ENCODE measurements around the gene CFL2.

Gene CFL2

DNA sequence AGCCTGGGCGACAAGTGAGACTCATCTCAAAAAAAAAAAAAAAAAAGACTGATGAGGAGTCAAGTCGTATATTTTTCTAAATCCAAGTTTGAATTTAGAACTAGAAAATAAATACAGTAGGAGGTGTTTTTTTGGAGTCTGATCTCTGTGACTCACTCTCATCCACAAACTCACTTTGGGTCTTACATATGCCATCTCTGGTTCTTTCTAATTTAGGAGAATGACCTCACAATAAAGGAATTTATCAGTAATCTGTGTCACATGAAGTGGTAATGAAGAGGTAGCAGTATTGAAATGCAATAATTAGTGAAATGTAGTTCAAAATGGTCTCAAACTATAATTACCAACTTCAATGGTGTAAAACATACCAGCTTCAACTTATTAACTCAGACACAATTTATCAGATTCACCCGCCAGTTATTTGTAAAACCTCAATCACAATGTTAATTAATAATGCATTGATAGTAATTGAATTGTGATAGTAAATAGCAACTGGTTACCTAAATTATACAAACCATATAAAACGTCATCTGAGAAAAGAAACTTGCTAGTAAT, 4.4 kb upstream of the CFL2 start:
- Histone ChIP-seq H3K9me3 (ENCODE audit: control insufficient read depth, low read length) (no peaks in the 10 kb centered on the region), H3K79me2 (no peaks in the 10 kb centered on the region), H3K4me1 (peaks cover 3% of the 10 kb centered on the region), H3K9ac (no peak overlapping the region), H2AFZ (no peak overlapping the region), H3K27me3 (ENCODE audit: control insufficient read depth, insufficient read depth, low read length) (no peaks in the 10 kb centered on the region), H3K36me3 (ENCODE audit: control insufficient read depth, insufficient read depth, low read length) (no peaks in the 10 kb centered on the region), H3K4me2 (ENCODE audit: low read length) (no peak overlapping the region), H3K27ac (no peak overlapping the region), H3K4me3 (ENCODE audit: low read depth, low read length) (no peak overlapping the region)
- TF ChIP-seq, protein P1, sequence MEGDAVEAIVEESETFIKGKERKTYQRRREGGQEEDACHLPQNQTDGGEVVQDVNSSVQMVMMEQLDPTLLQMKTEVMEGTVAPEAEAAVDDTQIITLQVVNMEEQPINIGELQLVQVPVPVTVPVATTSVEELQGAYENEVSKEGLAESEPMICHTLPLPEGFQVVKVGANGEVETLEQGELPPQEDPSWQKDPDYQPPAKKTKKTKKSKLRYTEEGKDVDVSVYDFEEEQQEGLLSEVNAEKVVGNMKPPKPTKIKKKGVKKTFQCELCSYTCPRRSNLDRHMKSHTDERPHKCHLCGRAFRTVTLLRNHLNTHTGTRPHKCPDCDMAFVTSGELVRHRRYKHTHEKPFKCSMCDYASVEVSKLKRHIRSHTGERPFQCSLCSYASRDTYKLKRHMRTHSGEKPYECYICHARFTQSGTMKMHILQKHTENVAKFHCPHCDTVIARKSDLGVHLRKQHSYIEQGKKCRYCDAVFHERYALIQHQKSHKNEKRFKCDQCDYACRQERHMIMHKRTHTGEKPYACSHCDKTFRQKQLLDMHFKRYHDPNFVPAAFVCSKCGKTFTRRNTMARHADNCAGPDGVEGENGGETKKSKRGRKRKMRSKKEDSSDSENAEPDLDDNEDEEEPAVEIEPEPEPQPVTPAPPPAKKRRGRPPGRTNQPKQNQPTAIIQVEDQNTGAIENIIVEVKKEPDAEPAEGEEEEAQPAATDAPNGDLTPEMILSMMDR (IDR thresholded peaks at IDR 0.05): no peak

DNA sequence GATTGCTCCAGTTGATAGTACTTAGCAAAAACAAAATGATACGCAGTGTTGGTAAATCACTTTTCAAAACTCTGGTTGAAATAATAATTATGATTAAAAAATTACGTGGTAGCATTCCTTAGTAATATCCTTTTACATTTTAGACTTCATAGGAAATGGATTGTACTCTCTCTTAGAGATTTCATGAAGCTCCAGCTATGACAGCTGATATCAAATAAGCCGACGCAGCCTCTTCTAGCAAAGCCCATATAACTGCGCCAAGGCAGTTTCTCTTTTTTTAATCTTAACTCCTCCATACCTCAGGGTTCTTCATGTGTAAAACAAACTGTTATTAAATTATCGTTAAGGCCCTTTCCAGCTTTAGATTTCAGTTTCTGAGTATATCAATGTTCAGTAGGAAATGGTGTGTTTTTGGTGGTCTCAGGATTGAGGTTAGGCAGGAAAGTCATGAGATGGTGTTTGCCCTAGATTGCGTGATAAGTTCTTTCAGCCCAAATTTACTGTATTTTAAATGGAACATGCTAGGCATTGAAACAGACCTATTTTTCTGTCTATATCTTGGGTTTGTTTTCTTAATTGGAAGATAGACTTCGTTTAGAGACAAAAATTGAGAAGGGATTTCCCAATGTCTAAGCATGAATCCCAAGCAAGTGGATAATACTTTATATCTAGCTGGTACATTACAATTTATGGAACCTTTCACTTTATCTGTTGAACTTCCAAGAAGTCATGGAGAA, 902 bp upstream of the CFL2 start:
- no peaks in the 10 kb centered on the region for H3K79me2 ChIP-seq
- H3K27ac ChIP-seq: peak overlapping the region; percentile 80
- no peaks in the 10 kb centered on the region for H3K27me3 ChIP-seq (ENCODE audit: control insufficient read depth, insufficient read depth, low read length)
- H2AFZ ChIP-seq: peak overlapping the region; percentile 99
- H3K9ac ChIP-seq: peak overlapping the region; percentile 23
- H3K4me3 ChIP-seq (ENCODE audit: low read depth, low read length): peak overlapping the region; percentile 83
- no peaks in the 10 kb centered on the region for H3K9me3 ChIP-seq (ENCODE audit: control insufficient read depth, low read length)
- peak overlapping the region; percentile 64 for H3K4me2 ChIP-seq (ENCODE audit: low read length)
- no peaks in the 10 kb centered on the region for H3K36me3 ChIP-seq (ENCODE audit: control insufficient read depth, insufficient read depth, low read length)
- peaks cover 12% of the 10 kb centered on the region for H3K4me1 ChIP-seq
- TF ChIP-seq, protein P1 (IDR thresholded peaks at IDR 0.05): no peak

DNA sequence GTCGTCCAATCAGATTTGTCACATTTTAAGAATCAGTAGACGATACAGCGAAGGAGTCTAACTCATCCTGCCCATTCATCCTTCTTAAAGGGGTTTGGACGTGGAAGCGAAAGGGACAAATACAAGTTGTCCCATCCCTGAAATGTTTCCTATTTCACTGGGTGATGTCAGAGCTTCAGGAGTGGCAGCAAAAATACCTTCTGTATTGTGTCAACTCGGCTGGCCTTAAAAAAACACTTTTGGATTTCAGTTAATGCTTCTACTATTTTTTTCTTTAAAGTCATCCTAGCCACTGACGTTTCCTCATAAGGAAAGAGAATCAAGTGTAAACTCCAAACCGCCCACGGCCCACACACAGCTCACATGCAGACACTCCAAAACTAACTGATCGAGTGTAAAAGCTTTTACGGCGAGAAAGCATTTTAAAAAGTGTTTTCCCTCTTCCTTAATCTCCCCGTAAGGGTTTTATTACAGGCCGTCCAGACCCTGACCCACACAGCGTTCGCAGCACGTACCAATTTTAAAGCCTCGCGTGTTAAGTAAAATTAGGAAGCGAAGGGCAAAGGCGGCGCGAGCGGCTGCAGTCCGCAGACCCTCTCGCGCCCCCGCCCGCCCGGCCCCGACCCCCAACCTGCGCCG, 593 bp downstream of the CFL2 start:
- peak overlapping the region; percentile 83 for H3K4me3 ChIP-seq (ENCODE audit: low read depth, low read length)
- TF ChIP-seq, protein P1 (IDR thresholded peaks at IDR 0.05): no peak
- peak overlapping the region; percentile 99 for H2AFZ ChIP-seq
- peak overlapping the region; percentile 89 for H3K9ac ChIP-seq
- H3K36me3 ChIP-seq (ENCODE audit: control insufficient read depth, insufficient read depth, low read length): no peaks in the 10 kb centered on the region
- H3K4me2 ChIP-seq (ENCODE audit: low read length): peak overlapping the region; percentile 64
- peak overlapping the region; percentile 80 for H3K27ac ChIP-seq
- no peaks in the 10 kb centered on the region for H3K27me3 ChIP-seq (ENCODE audit: control insufficient read depth, insufficient read depth, low read length)
- no peaks in the 10 kb centered on the region for H3K79me2 ChIP-seq
- peaks cover 12% of the 10 kb centered on the region for H3K4me1 ChIP-seq
- H3K9me3 ChIP-seq (ENCODE audit: control insufficient read depth, low read length): no peaks in the 10 kb centered on the region

- H3K4me2 ChIP-seq (ENCODE audit: low read length): peak overlapping the region; percentile 64
- peak overlapping the region; percentile 80 for H3K27ac ChIP-seq
- H3K79me2 ChIP-seq: no peaks in the 10 kb centered on the region
- no peaks in the 10 kb centered on the region for H3K36me3 ChIP-seq (ENCODE audit: control insufficient read depth, insufficient read depth, low read length)
- peak overlapping the region; percentile 99 for H2AFZ ChIP-seq
- TF ChIP-seq, protein P1 (IDR thresholded peaks at IDR 0.05): no peak
- peaks cover 12% of the 10 kb centered on the region for H3K4me1 ChIP-seq
- no peaks in the 10 kb centered on the region for H3K27me3 ChIP-seq (ENCODE audit: control insufficient read depth, insufficient read depth, low read length)
- peak overlapping the region; percentile 83 for H3K4me3 ChIP-seq (ENCODE audit: low read depth, low read length)
- no peaks in the 10 kb centered on the region for H3K9me3 ChIP-seq (ENCODE audit: control insufficient read depth, low read length)
- no peak overlapping the region for H3K9ac ChIP-seq
These were observed 1.2 kb downstream of the CFL2 start for GRCh38 chr14:34713122-34713680.
